HG03066 (cell line): ENCODE data around the gene KLHL17.

ENCODE experiments used
- ATAC-seq: cut with Tn5 transposase; IDR thresholded peaks from one replicate; pipeline ENCODE4 v1.9.1; 2021; ENCODE audit warnings: low read depth; ENCODE audit not compliant: unreplicated experiment

KLHL17 gene

DNA sequence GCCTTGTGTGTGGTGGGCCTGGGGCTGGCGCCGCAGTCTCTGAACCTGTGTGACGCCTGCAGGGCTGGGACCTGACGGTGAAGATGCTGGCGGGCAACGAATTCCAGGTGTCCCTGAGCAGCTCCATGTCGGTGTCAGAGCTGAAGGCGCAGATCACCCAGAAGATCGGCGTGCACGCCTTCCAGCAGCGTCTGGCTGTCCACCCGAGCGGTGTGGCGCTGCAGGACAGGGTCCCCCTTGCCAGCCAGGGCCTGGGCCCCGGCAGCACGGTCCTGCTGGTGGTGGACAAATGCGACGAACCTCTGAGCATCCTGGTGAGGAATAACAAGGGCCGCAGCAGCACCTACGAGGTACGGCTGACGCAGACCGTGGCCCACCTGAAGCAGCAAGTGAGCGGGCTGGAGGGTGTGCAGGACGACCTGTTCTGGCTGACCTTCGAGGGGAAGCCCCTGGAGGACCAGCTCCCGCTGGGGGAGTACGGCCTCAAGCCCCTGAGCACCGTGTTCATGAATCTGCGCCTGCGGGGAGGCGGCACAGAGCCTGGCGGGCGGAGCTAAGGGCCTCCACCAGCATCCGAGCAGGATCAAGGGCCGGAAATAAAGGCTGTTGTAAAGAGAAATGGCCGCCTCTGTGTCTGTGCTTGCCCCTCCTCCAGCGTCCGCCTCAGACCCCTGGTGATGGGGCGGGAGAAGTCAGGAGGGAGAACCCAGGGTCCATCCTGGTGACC is 53.7 kb downstream of the KLHL17 start:
- ATAC-seq: no peak

DNA sequence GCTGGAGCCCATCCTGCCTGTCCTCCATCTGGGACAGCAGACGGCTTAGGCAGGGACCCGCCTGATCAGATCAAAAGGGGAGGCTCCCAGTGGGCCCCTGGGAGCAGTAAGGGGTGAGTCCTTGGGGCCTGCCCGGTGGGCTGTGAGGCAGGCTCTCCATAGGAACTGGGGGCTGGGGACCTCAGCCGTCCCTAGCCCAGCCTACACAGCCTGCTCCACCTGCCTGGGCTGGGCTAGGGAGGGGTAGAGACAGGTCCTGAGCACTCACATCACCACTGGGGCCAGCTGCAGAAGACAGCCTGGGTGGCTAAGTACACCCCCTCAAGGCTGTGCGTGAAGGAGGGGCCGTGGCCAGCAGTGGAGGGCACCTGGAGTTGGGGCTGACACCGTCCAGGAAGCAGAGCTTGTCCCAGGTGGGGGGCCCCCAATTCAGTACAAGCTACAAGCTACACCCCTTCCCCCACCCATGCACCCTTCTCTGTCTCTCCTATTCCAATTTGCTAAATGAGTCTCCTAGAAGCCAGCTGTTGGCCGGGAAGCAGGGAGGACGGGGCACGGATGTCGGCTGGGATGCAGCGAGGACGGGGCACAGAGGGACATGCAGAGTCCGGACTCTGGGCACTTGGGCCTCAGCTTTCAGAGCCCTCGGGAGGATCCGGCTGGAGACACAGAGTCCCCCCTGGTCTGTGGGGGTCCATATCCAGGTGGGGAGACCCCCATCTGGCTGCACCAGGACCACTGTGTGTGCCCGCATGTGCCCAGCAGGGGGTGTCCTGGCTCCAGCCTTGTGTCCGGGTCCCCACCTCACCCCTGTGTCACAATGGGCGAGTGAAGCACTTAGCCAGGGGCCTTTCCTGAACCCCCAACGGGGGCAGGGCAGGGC is 54.7 kb downstream of the KLHL17 start:
- no peak for ATAC-seq
